GM23338 (cell line): ENCODE data around the gene AP3M1.

Experiments used
- CREB1 ChIP-seq: fragments of 250-450 bp; sonication (Bioruptor Pico); IDR thresholded peaks from 2 replicates; pipeline ENCODE4 v1.5.0; 2020; ENCODE audit warnings: low read depth, mild to moderate bottlenecking, moderate library complexity
- EZH2 ChIP-seq: fragments of 200-600 bp; sonication (generic); IDR thresholded peaks from one replicate; pipeline ENCODE4 v1.8.0; 2017; ENCODE audit warnings: antibody characterized with exemption, mild to moderate bottlenecking, low read depth; ENCODE audit not compliant: unreplicated experiment
- EZH2phosphoT487 ChIP-seq: fragments of 200-600 bp; sonication (generic); IDR thresholded peaks from one replicate; pipeline ENCODE4 v1.8.1; 2018; ENCODE audit warnings: antibody characterized with exemption; ENCODE audit not compliant: unreplicated experiment
- JUNB ChIP-seq: IDR thresholded peaks from one replicate; pipeline ENCODE4 v1.6.1; 2016; ENCODE audit warnings: antibody characterized with exemption; ENCODE audit not compliant: unreplicated experiment
- NANOG ChIP-seq: IDR thresholded peaks from 2 replicates; pipeline ENCODE4 v1.6.1; 2016; ENCODE audit warnings: antibody characterized with exemption, borderline replicate concordance
- POLR2AphosphoS5 ChIP-seq: IDR thresholded peaks from 2 replicates; pipeline ENCODE4 v1.6.1; 2016; ENCODE audit warnings: antibody characterized with exemption, low read depth
- ZNF114 ChIP-seq: fragments of 250-450 bp; sonication (Bioruptor Pico); IDR thresholded peaks from 2 replicates; pipeline ENCODE4 v1.5.0; 2020; ENCODE audit warnings: mild to moderate bottlenecking, moderate library complexity
- ZNF331 ChIP-seq: fragments of 250-450 bp; sonication (Bioruptor Pico); IDR thresholded peaks from 2 replicates; pipeline ENCODE4 v1.5.0; 2020; ENCODE audit warnings: low read depth, mild to moderate bottlenecking, moderate library complexity
- TF ChIP-seq, protein P1 (sequence below), 2 experiments: fragments of 200-600 bp in 1 of 2; sonication (generic) in 1 of 2; conservative IDR thresholded peaks; 2 replicates each; pipeline versions ENCODE4 v1.5.1 to v1.6.1; 2016 to 2017; ENCODE audit warnings: antibody characterized with exemption in 2 of 2, low read depth in 2 of 2, mild to moderate bottlenecking in 2 of 2, moderate library complexity in 1 of 2
- TF ChIP-seq, protein P2 (sequence below): IDR thresholded peaks from one replicate; pipeline ENCODE4 v1.6.1; 2018; ENCODE audit warnings: antibody characterized with exemption; ENCODE audit not compliant: unreplicated experiment
- TF ChIP-seq, protein P3 (sequence below): IDR thresholded peaks from 2 replicates; pipeline ENCODE4 v1.6.1; 2016; ENCODE audit warnings: antibody characterized with exemption

DNA sequence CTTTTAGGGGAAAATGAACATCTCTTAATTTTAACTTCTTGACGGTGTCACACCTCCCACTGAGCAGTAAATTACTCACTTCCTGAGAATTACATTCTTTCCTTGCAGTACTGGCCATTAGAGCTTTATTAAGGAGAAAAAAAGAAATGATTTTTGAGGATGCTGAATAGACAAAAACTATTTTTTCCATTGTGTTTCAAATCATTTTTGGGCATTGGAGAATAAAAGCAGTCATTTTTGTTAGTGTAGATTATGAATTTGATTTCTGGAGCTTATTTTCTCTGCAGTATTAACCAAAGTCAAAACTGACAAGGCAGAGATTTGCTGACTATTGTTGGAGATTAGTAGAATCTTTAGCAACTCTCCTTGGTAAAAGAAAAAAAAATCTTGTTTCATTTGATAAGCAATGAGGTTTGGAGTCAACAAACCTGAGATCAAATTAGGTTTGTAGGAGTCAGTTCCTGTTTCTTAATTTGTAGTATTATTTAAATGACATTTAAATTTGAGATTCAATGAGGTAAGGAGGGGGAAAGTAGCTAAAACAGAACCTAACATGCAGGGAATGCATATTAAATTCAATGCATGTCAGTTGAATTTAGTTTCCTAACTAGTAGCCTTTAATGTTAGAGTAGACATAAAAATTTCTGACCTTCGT, 70.6 kb downstream of the AP3M1 start:
- TF ChIP-seq, protein P1, sequence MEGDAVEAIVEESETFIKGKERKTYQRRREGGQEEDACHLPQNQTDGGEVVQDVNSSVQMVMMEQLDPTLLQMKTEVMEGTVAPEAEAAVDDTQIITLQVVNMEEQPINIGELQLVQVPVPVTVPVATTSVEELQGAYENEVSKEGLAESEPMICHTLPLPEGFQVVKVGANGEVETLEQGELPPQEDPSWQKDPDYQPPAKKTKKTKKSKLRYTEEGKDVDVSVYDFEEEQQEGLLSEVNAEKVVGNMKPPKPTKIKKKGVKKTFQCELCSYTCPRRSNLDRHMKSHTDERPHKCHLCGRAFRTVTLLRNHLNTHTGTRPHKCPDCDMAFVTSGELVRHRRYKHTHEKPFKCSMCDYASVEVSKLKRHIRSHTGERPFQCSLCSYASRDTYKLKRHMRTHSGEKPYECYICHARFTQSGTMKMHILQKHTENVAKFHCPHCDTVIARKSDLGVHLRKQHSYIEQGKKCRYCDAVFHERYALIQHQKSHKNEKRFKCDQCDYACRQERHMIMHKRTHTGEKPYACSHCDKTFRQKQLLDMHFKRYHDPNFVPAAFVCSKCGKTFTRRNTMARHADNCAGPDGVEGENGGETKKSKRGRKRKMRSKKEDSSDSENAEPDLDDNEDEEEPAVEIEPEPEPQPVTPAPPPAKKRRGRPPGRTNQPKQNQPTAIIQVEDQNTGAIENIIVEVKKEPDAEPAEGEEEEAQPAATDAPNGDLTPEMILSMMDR (conservative IDR thresholded peaks at IDR 0.05; ENCODE audit: low read depth in 2 of 2) = no peak
- TF ChIP-seq JUNB = no peak
- TF ChIP-seq POLR2AphosphoS5 = no peak
- TF ChIP-seq, protein P2, sequence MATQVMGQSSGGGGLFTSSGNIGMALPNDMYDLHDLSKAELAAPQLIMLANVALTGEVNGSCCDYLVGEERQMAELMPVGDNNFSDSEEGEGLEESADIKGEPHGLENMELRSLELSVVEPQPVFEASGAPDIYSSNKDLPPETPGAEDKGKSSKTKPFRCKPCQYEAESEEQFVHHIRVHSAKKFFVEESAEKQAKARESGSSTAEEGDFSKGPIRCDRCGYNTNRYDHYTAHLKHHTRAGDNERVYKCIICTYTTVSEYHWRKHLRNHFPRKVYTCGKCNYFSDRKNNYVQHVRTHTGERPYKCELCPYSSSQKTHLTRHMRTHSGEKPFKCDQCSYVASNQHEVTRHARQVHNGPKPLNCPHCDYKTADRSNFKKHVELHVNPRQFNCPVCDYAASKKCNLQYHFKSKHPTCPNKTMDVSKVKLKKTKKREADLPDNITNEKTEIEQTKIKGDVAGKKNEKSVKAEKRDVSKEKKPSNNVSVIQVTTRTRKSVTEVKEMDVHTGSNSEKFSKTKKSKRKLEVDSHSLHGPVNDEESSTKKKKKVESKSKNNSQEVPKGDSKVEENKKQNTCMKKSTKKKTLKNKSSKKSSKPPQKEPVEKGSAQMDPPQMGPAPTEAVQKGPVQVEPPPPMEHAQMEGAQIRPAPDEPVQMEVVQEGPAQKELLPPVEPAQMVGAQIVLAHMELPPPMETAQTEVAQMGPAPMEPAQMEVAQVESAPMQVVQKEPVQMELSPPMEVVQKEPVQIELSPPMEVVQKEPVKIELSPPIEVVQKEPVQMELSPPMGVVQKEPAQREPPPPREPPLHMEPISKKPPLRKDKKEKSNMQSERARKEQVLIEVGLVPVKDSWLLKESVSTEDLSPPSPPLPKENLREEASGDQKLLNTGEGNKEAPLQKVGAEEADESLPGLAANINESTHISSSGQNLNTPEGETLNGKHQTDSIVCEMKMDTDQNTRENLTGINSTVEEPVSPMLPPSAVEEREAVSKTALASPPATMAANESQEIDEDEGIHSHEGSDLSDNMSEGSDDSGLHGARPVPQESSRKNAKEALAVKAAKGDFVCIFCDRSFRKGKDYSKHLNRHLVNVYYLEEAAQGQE = no peak
- no peak for TF ChIP-seq CREB1 (CRISPR knock-in tag)
- no peak for TF ChIP-seq EZH2phosphoT487
- peak; percentile 85; the same call in 1 of the 2 replicates for TF ChIP-seq NANOG
- no peak for TF ChIP-seq EZH2
- TF ChIP-seq, protein P3, sequence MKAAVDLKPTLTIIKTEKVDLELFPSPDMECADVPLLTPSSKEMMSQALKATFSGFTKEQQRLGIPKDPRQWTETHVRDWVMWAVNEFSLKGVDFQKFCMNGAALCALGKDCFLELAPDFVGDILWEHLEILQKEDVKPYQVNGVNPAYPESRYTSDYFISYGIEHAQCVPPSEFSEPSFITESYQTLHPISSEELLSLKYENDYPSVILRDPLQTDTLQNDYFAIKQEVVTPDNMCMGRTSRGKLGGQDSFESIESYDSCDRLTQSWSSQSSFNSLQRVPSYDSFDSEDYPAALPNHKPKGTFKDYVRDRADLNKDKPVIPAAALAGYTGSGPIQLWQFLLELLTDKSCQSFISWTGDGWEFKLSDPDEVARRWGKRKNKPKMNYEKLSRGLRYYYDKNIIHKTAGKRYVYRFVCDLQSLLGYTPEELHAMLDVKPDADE = no peak
- no peak for TF ChIP-seq ZNF331 (CRISPR knock-in tag)
- TF ChIP-seq ZNF114 (CRISPR knock-in tag) = no peak
